Cerebellar cortex (tissue), 1 donor: ENCODE measurements around the gene PXK.
A peak's percentile ranks its signal among the peaks of the same experiment; 100 is the strongest.
"Not testable (repeated sequence)": the region's sequence is repeated elsewhere in the genome, so short reads cannot be mapped to it uniquely, and the experiment has no call there.

ENCODE experiments used
- DNase-seq: peaks from one replicate; pipeline ENCODE4 v3.0.0-alpha.2; 2015; ENCODE audit warnings: low spot score

Gene PXK

GRCh38 chr3:58332575-58333188, at the start of gene PXK:
PXK (plus strand) TSS chr3:58332892; CDS start chr3:58332989, 97 bp downstream.
- DNase-seq = peak; percentile 75

GRCh38 chr3:58285334-58285733, 47.4 kb upstream of the PXK start:
- no peak for DNase-seq

DNA sequence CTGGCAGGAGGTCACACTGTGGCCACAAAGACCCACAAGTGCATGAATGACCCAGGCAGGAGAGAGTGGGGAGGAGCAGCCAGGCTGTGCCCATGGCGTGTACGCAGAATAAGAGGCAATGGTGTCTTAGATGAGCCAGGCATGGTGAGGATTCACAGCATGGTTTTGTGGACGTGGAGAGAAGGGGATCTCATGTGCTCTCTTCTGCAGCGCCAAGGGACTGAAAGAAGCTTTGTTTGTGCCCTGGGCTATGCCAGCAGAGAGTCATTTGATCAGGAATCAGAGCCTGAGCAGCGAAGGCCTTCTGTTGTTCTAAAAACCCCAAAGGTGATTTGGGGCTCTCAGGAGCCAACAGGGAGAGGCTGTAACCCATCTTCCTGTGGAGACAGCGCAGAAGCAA, 45.3 kb upstream of the PXK start:
- DNase-seq = no peak

DNA sequence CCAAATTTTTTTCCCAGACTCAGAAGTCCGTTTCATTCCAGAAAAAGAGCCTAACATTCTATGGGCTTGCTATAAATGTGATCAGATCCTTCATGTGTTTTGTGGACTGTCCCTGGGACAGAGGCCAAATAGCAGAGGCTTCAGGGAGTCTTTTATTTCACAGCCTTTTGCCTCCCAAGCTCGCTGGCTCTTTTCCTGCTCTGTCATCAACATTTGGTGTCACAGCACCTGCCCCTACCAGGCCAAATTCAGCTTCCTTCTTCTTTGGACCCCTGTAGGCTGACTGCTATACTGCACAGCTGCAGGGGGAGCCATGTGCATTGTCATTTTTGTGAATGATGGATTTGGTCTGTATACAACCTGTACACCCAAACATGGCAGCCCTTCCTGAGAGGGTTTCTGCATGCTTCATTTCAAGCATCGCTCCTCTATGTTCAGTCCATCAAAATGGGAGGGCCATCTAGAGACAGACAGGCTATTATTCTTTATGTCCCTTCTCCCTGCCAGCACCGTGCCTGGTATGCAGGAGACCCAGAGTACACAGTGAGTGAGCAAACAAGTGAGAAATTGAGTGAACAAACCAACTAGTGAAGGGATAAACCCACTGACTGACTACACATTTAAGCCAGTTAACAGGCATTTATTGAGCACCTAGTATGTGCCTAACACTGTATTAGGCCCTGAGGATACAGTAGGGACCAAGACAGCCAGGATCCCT, 44.5 kb upstream of the PXK start:
- DNase-seq = peak; percentile 92

DNA sequence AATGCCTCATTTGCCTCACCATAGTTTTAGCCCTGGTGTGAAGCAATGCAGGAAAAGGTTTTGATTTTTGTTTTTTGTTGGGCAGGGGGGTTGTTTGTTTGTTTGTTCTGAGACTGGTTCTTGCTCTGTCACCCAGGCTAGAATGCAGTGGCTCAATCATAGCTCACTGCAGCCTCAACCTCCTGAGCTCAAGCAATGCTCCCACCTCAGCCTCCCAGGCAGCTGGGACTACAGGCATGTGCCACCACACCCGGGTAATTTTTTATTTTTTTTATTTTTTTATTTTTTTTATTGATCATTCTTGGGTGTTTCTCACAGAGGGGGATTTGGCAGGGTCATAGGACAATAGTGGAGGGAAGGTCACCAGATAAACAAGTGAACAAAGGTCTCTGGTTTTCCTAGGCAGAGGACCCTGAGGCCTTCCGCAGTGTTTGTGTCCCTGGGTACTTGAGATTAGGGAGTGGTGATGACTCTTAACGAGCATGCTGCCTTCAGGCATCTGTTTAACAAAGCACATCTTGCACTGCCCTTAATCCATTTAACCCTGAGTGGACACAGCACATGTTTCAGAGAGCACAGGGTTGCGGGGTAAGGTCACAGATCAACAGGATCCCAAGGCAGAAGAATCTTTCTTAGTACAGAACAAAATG, 43.6 kb upstream of the PXK start:
- not testable (repeated sequence) for DNase-seq

DNA sequence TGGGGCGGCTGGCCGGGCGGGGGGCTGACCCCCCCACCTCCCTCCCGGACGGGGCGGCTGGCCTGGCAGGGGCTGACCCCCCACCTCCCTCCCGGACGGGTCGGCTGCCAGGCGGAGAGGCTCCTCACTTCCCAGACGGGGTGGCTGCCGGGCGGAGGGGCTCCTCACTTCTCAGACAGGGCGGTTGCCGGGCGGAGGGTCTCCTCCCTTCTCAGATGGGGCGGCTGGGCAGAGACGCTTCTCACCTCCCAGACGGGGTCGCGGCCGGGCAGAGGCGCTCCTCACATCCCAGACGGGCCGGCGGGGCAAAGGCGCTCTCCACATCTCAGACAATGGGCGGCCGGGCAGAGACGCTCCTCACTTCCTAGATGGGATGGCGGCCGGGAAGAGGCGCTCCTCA, 42.2 kb upstream of the PXK start:
- DNase-seq = not testable (repeated sequence)

GRCh38 chr3:58291671-58292338, 40.9 kb upstream of the PXK start:
- DNase-seq = no peak

- DNase-seq = no peak
Observed at GRCh38 chr3:58292866-58293265, 39.8 kb upstream of the PXK start.

DNA sequence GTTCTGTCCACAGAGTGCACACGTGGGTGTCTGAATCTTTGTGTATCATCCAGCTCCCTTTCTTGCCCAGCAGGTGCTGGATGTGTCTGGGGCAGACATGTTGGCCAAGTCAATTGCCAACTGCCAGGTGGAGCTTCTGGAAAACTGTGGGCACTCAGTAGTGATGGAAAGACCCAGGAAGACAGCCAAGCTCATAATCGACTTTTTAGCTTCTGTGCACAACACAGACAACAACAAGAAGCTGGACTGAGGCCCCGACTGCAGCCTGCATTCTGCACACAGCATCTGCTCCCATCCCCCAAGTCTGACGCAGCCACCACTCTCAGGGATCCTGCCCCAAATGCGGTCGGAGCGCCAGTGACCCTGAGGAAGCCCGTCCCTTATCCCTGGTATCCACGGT, 39.2 kb upstream of the PXK start:
- DNase-seq = peak; percentile 89

GRCh38 chr3:58296269-58296668, 36.4 kb upstream of the PXK start:
- DNase-seq = no peak

DNA sequence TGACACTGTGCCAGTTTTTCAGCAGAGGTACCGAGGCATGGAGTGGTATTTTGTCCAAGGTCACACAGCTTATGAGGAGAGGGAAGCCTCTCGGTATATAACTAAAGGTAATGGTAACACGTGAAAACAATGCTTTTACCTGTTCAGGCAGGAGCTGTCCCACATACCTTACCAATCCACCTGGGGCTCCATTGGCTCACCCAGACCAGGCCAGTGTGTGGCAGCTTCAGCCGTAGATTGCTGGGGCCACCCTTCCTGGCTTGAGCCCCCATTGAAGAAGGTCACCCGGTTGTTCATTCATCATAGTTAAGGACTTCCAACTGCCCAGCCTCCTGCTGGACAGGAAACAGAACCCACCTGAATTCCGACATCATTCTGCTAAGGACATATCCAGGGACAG, 35.8 kb upstream of the PXK start:
- DNase-seq = no peak

- no peak for DNase-seq
Observed at GRCh38 chr3:58298190-58298589, 34.5 kb upstream of the PXK start.

- DNase-seq = no peak
Observed at GRCh38 chr3:58299075-58299474, 33.6 kb upstream of the PXK start.

DNA sequence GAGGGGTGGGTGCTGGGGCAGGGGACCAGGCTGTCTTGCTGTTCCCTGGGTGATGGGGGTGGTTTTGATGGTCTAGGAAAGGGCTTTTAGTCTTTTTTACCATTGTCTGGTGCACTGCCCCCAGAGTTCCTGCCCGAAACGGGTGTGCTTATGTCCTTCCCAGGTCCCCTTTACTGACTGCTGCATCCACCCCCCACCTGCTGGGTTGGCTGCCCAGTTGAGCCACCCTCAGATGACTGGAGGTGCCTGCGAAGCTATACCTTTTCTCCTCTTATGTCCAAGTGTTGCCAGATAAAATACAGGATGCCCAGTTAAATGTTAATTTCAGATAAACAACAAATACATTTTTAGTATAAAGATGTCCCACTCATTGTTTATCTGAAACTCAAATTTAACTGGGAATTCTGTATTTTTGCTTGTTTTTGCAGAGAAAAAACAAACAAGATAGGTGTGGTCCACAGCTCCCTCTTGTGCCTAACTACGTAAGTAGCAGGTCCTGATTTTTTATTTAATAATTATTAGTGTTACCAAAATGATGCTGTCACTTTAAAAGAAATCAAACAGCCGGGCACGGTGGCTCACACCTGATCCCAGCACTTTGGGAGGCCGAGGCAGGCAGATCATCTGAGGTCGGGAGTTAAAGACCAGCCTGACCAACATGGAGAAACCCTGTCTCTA, 32.7 kb upstream of the PXK start:
- peak; percentile 74 for DNase-seq

- peak; percentile 96 for DNase-seq
Observed at GRCh38 chr3:58305882-58306711, 26.6 kb upstream of the PXK start, which contains the start of the genes HTD2 and RPP14. HTD2 (plus strand) TSS chr3:58306520; CDS start chr3:58317614, 11,094 bp downstream. RPP14 (plus strand) TSS chr3:58306245; CDS start chr3:58310330, 4,085 bp downstream.

DNA sequence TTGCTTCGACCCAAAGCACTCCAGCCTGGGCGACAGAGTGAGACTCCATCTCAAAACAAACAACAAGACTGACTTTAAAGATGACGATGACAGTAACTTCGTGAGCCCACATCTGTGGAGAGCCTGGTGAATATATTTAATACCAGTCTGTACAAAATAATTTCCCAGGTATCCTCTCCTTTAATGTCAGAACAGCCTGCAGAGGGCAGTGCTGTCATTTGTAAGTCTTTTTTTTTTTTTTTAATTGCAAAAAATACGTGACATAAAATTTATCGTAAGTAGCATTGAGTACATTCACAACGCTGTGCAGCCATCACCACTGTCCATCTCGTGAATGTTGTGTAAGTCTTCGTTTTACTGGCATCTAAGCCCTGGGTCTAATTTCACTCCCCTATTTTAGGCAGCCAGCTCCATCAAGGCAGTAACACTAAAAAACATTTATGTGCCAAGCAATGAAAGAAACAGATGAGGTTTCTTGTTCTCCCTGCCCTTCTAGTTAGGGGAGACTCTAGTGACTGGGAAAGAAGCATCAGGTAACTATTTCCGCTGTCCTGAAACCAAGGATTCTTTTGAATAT, 25.0 kb upstream of the PXK start:
- DNase-seq = peak; percentile 52

GRCh38 chr3:58308728-58309127, 24.0 kb upstream of the PXK start:
- DNase-seq = no peak

DNA sequence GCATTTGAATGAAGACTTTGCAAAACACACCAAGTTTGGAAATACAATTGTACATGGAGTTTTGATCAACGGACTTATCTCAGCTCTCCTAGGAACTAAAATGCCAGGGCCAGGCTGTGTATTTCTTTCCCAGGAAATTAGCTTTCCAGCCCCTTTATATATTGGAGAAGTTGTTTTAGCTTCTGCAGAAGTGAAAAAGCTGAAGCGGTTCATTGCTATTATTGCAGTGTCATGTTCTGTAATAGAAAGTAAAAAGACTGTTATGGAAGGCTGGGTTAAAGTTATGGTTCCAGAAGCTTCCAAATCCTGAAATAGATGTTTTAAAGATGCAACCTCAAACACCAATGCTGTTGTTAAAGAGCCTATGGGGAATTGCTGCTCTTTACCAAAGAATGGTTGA, 14.9 kb upstream of the PXK start:
- no peak for DNase-seq

- DNase-seq = no peak
Observed at GRCh38 chr3:58321791-58322190, 10.9 kb upstream of the PXK start.

DNA sequence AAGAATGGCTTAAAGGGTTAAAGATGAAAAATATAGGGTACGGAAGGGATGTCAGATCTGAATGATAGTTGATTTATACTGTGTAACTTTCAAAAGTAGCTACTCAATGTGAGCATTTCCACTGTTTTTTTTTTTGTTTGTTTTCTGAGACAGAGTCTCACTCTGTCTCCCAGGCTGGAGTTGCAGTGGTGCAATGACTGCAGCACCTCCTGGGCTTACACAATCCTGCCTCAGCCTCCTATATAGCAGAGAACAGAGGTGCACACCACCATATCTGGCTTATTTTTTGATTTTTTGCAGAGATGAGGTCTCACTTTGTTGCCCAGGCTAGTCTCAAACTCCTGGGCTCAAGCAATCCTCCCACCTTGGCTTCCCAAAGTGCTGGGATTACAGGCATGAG, 9.9 kb upstream of the PXK start:
- no peak for DNase-seq
